ENCODE data around the gene VSTM4. TPM values are rescaled to one million over a fixed set of nuclear protein-coding genes. Genes with fewer than 3 reads are reported as not detected.

Gene VSTM4
- total and polyA plus RNA-seq, 9 of the 15 experiments (the other 6 are each of a cell fraction or from before 2014, with no cell fraction given) = 1.0 to 7.9 (median 3.0) TPM

GRCh38 chr10:49153971-49154370 is 38.6 kb upstream of the VSTM4 start (continued):
- TF ChIP-seq FOXM1 (IDR thresholded peaks at IDR 0.05; ENCODE audit: low read depth) (no peak), FOXM1 (CRISPR knock-in tag; IDR thresholded peaks at IDR 0.05; ENCODE audit: low read depth) (no peak), ZNF57 (CRISPR knock-in tag; IDR thresholded peaks at IDR 0.05) (no peak), TOE1 (IDR thresholded peaks at IDR 0.05; ENCODE audit: borderline replicate concordance) (no peak), TOE1 (CRISPR knock-in tag; IDR thresholded peaks at IDR 0.05; ENCODE audit: borderline replicate concordance, low read depth) (no peak), ZEB2 (IDR thresholded peaks at IDR 0.05) (no peak), SRF (CRISPR knock-in tag; IDR thresholded peaks at IDR 0.05) (no peak), ZNF445 (CRISPR knock-in tag; IDR thresholded peaks at IDR 0.05; ENCODE audit: low read depth) (no peak), ARID1B (IDR thresholded peaks at IDR 0.05) (no peak), PYGO2 (tag; IDR thresholded peaks at IDR 0.05) (no peak), HIVEP1 (CRISPR knock-in tag; IDR thresholded peaks at IDR 0.05) (no peak), CCAR2 (IDR thresholded peaks at IDR 0.05; ENCODE audit: low read depth, low read length) (no peak), ZBTB7A (IDR thresholded peaks at IDR 0.05; ENCODE audit: borderline replicate concordance, control insufficient read depth, low read depth, low read length) (no peak), ZNF3 (CRISPR knock-in tag; IDR thresholded peaks at IDR 0.05) (no peak), NR3C1 (CRISPR knock-in tag; IDR thresholded peaks at IDR 0.05) (no peak), HDAC8 (tag; IDR thresholded peaks at IDR 0.05) (no peak), EWSR1 (IDR thresholded peaks at IDR 0.05; ENCODE audit: borderline replicate concordance, low read depth, partially characterized antibody) (no peak), ATF3 (IDR thresholded peaks at IDR 0.05) (peak; percentile 77), ATF3 (CRISPR knock-in tag; conservative IDR thresholded peaks at IDR 0.05) (no peak), STAG1 (CRISPR knock-in tag; IDR thresholded peaks at IDR 0.05; ENCODE audit: borderline replicate concordance) (no peak), RCOR1 (IDR thresholded peaks at IDR 0.05; ENCODE audit: borderline replicate concordance in 1 of 2, low read depth in 2 of 2, low read length in 2 of 2) (no peak), LCOR (CRISPR knock-in tag; IDR thresholded peaks at IDR 0.05) (no peak), FOXJ3 (CRISPR knock-in tag; IDR thresholded peaks at IDR 0.05) (no peak), POU5F1 (IDR thresholded peaks at IDR 0.05; ENCODE audit: borderline replicate concordance, low read depth, low read length, partially characterized antibody) (no peak), YY1 (IDR thresholded peaks at IDR 0.05; ENCODE audit: borderline replicate concordance in 1 of 3, control insufficient read depth in 1 of 3, extremely low read depth in 1 of 3, insufficient read depth in 3 of 3, insufficient read length in 1 of 3, insufficient replicate concordance in 2 of 3, low read depth in 1 of 3, low read length in 2 of 3) (no peak), SMARCB1 (IDR thresholded peaks at IDR 0.05; ENCODE audit: insufficient read length, low read depth) (no peak), FOSL1 (tag; conservative IDR thresholded peaks at IDR 0.05) (0 out of 2 replicates have a peak, but pooled peaks have one; percentile 19), ERF (CRISPR knock-in tag; IDR thresholded peaks at IDR 0.05) (no peak), ARID2 (IDR thresholded peaks at IDR 0.05) (no peak), ADNP (tag; IDR thresholded peaks at IDR 0.05) (no peak), SMARCA5 (IDR thresholded peaks at IDR 0.05) (no peak), OTX1 (CRISPR knock-in tag; IDR thresholded peaks at IDR 0.05) (0 out of 2 replicates have a peak, but pooled peaks have one; percentile 79), FIP1L1 (IDR thresholded peaks at IDR 0.05; ENCODE audit: low read depth, low read length, poor library complexity, severe bottlenecking) (no peak)
